Stimulated activated naive CD4-positive, alpha-beta T cell treated with Interleukin-2 at 50 U/mL for 16 hours (primary cell): ENCODE measurements around the gene ATL1.

Source experiments
- DNase-seq: peaks from one replicate; lab custom pipeline; 2025; lab: John Stamatoyannopoulos, UW

ATL1 gene

GRCh38 chr14:50559990-50560930 lies at the start of gene ATL1:
Gene ATL1, plus strand, starts transcription at chr14:50560145. Its CDS starts 121 bp downstream, at chr14:50560266.
- DNase-seq: peak; percentile 32

DNA sequence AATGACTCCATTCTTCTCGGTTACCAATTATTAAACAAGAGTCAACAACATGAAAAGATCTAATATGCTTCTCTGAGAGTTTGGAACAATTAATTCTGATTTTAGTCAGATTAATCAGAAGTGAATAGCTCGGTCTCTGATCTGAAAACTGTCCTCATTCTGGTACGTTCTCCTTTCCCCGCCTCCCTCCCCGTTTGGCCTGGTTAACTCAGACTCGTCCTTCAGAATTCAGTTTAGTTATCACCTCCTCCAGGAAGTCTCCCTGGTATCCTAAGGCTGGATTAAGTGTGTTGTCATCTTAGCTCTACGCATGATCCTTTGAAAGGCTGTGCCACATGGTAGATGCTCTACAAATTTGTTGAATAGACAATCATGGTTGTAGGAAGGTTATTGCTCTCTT lies 49.8 kb upstream of the ATL1 start:
- no peak for DNase-seq

GRCh38 chr14:50512463-50512862 lies 47.5 kb upstream of the ATL1 start:
- no peak for DNase-seq

GRCh38 chr14:50516091-50516490 lies 43.9 kb upstream of the ATL1 start:
- DNase-seq: no peak

- DNase-seq: peak; percentile 72
Observed at GRCh38 chr14:50520947-50521815, 38.8 kb upstream of the ATL1 start.

GRCh38 chr14:50521912-50522341 lies 38.0 kb upstream of the ATL1 start:
- DNase-seq: no peak

- no peak for DNase-seq
Observed at GRCh38 chr14:50523271-50524041, 36.5 kb upstream of the ATL1 start.

- DNase-seq: no peak
Observed at GRCh38 chr14:50524060-50524459, 35.9 kb upstream of the ATL1 start.

DNA sequence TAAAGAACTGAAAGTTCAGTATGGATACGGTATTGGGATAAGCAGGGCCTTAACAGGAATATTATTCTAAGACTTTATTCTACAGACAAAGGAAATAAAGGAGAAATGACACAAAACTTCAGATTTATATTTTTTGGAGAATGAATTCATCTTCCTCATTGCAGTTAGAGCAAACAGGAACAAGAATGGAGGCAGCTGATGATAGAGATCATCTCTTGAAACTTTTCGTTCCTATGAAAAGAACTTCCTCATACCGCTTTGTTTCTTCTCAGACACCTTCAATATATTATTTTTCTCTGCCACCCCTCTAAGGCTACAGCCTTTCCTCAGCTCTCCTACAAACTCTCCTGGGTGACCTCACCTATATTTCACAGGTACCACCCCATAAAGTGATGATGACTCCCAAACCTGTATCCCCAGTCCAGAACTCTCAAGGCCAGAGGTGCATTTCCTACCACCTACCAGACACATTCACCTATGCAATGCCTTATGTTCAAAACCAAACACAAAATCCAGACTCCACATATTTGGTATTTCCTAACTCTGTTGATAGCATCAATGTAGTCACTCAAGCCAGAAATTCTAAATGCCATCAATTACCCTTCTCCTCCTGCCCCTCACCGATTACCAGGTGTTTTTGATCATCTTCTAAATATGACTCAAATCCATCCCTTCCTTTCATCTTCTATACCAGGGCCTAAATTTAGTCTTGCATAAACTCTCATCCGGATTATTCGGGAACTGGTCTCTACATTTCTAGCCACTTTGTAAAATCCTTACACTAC lies 35.0 kb upstream of the ATL1 start:
- DNase-seq: no peak

DNA sequence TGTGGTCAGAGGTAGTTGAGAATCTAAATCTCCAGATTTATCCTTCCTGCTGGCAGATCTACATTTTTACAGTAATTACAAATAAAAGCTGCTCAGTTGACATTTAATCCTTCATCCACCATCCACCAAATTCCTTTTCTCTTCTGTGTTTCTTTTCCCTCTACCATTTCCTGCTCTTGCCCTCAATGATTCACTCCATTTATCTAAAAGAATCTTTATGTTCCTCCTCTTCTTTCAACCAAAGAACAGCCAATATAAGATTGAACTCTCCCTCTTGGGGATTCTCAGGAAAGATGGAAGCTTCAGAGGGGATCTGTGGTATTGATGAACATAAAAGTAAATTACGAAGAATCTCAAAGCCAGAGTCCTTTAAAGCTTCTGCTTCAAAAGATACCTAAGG lies 31.9 kb upstream of the ATL1 start:
- no peak for DNase-seq

- no peak for DNase-seq
Observed at GRCh38 chr14:50529288-50530179, 30.4 kb upstream of the ATL1 start.

DNA sequence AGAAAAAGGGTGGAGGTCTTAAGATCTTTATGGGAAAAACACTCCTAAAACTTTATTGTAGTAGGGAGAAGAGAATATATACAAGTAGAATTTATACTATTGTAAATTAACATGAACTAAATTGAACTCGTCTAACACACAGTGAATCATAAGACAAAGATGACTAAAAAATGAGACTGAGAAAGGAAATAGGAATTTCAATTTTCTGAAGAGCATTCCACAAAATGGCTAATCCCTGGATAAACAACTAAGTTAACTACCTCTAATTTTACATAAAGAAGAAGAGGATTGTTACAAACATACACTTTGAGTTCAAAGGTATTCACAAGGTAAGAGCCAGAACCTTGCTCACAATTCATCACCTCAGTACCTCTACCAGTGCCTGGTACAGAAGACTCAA lies 29.6 kb upstream of the ATL1 start:
- no peak for DNase-seq

DNA sequence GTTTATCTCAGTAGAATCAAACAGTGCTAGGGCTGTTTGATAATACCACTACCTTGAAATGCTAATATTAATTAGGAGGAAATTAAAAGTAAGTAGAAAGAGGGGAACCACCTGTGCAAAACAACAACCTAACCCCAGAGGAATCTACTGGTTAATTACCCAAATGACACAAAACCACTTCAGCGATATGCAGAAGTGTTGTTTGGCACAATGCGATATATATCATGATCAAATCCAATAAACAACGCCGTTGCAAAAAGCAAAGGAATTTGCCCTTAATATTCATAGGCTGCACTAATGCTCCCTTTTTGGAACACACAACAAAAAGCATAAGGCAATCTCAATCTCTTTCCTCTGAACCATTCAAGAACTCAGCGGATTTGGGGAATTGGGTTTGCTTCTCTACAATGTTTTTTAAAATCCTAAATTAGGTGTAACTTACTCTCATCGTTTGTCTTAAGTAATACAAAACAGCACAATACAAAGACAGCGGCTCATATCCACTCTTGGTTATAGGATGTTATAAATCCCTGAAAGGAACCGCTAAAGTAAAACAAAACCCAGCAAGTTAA lies 29.1 kb upstream of the ATL1 start:
- DNase-seq: no peak

- DNase-seq: no peak
Observed at GRCh38 chr14:50531595-50532501, 28.1 kb upstream of the ATL1 start.

GRCh38 chr14:50532502-50533240 lies 27.3 kb upstream of the ATL1 start, which contains the start of gene MAP4K5:
Gene MAP4K5, minus strand, starts transcription at chr14:50532569. Its CDS starts 520 bp downstream, at chr14:50532049.
- peak; percentile 87 for DNase-seq

DNA sequence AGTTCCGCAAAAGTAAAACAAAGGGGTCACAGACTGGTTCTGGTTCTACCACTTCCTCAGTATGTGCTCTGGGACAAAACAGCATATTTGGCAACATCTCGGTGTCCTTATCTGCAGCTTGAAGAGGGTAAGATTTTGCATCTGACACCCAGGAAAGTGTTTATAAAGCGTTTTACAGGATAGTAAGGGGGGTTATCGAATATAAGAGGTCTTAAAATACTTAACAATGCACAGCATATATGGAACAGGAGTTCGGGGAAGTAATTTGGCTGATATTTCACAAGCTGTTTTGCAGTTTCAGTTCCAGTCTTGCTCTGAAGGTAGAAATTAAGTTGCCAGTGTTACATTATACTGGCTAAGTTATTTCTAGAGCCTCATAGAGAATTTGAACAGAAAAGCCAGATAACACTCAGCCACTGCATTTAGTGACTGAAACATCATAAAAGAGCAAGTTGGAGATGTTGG lies 26.7 kb upstream of the ATL1 start:
- DNase-seq: no peak

DNA sequence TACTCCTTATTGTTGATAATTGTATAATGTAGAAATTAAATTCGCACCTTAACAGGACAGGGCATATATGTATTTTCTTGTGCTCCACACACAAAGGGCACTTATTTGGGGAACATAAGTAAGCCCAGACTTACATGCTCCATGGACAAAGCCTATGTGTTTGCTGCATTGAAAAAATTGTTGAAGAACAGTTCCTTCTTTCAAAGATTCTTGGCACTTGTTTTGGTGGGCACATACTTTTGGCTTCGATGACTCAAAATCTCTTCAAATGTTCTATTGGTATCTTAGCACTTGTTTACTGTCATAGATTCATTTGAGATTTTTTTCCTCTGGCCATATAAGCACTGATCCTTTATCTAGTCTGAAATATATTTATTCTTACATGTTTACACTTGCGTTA lies 26.1 kb upstream of the ATL1 start:
- no peak for DNase-seq

DNA sequence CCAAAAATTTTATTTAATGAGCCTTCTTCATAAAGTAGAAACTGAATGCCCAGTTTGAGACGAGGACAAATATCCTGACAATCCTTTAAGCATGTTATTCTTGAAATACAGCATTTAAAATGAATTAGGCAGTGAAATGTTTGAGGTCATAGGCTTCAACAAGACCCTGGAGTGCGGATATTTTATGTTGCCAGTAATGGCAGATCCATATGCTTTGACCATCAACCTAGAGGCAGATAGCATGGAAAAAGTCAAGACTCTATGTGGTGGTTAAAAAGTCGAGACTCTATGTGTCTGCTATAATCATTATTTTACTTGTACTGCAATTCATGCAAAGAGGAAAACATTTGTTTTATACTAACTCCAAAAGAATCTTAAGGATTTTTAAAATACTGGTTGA lies 25.5 kb upstream of the ATL1 start:
- no peak for DNase-seq
